Trophoblast cell (in vitro differentiated cells and primary cell): Measurements from ENCODE around the gene SCLY.

Source experiments
- DNase-seq, 2 donors: peaks; one replicate each; pipeline ENCODE4 v3.0.0-alpha.2; 2016
- H2AFZ ChIP-seq: 2 replicates; pipeline ENCODE4 v1.6.1; 2013; ENCODE audit warnings: low read length, moderate library complexity, mild to moderate bottlenecking; ENCODE audit not compliant: insufficient read depth, poor library complexity
- H2AK5ac ChIP-seq: 2 replicates; pipeline ENCODE4 v1.6.1; 2013; ENCODE audit warnings: mild to moderate bottlenecking, low read length
- H2BK120ac ChIP-seq: 2 replicates; pipeline ENCODE4 v1.6.1; 2013; ENCODE audit warnings: low read length, mild to moderate bottlenecking, moderate library complexity; ENCODE audit not compliant: insufficient read depth, poor library complexity
- H2BK12ac ChIP-seq: 2 replicates; pipeline ENCODE4 v1.6.1; 2013; ENCODE audit warnings: mild to moderate bottlenecking, low read length, moderate library complexity
- H2BK5ac ChIP-seq: 2 replicates; pipeline ENCODE4 v1.6.1; 2013; ENCODE audit warnings: low read length, low read depth, moderate library complexity, mild to moderate bottlenecking; ENCODE audit not compliant: poor library complexity
- H3K14ac ChIP-seq: 2 replicates; pipeline ENCODE4 v1.6.1; 2013; ENCODE audit warnings: mild to moderate bottlenecking, low read length
- H3K18ac ChIP-seq: 2 replicates; pipeline ENCODE4 v1.6.1; 2013; ENCODE audit warnings: mild to moderate bottlenecking, low read length
- H3K23ac ChIP-seq: 2 replicates; pipeline ENCODE4 v1.6.1; 2013; ENCODE audit warnings: low read length
- H3K27ac ChIP-seq: 2 replicates; pipeline ENCODE4 v1.5.1; 2013; ENCODE audit warnings: low read depth, mild to moderate bottlenecking, inconsistent platforms, low read length, moderate library complexity
- H3K27me3 ChIP-seq: 2 replicates; pipeline ENCODE4 v1.6.1; 2013; ENCODE audit warnings: inconsistent platforms, mild to moderate bottlenecking, low read length, moderate library complexity; ENCODE audit not compliant: insufficient read depth
- H3K36me3 ChIP-seq, 2 experiments: 1 replicate in 1 of 2; 2 replicates in 1 of 2; pipeline ENCODE4 v1.6.1; 2013; ENCODE audit warnings: low read length in 2 of 2, mild to moderate bottlenecking in 2 of 2, moderate library complexity in 1 of 2; ENCODE audit not compliant: insufficient read depth in 2 of 2, control insufficient read depth in 1 of 2
- H3K4ac ChIP-seq: 2 replicates; pipeline ENCODE4 v1.6.1; 2013; ENCODE audit warnings: low read depth, mild to moderate bottlenecking, low read length, moderate library complexity
- H3K4me1 ChIP-seq, 2 experiments: 1 replicate in 1 of 2; 2 replicates in 1 of 2; pipeline ENCODE4 v1.6.1; 2013; ENCODE audit warnings: low read length in 2 of 2, mild to moderate bottlenecking in 2 of 2, moderate library complexity in 1 of 2; ENCODE audit not compliant: insufficient read depth in 2 of 2, control insufficient read depth in 1 of 2
- H3K4me2 ChIP-seq: 2 replicates; pipeline ENCODE4 v1.6.1; 2013; ENCODE audit warnings: inconsistent platforms, mild to moderate bottlenecking, low read length, moderate library complexity
- H3K4me3 ChIP-seq: 2 replicates; pipeline ENCODE4 v1.5.1; 2013; ENCODE audit warnings: mild to moderate bottlenecking, low read depth, low read length, inconsistent platforms
- H3K79me1 ChIP-seq: one replicate; pipeline ENCODE4 v1.6.1; 2013; ENCODE audit warnings: low read length
- H3K79me2 ChIP-seq: 2 replicates; pipeline ENCODE4 v1.6.1; 2013; ENCODE audit warnings: low read length, mild to moderate bottlenecking; ENCODE audit not compliant: control insufficient read depth, insufficient read depth, poor library complexity
- H3K9ac ChIP-seq: 2 replicates; pipeline ENCODE4 v1.6.1; 2013; ENCODE audit warnings: mild to moderate bottlenecking, low read length
- H3K9me3 ChIP-seq: 2 replicates; pipeline ENCODE4 v1.6.1; 2013; ENCODE audit warnings: low read depth, mild to moderate bottlenecking, control low read depth, inconsistent platforms, low read length; ENCODE audit not compliant: insufficient read depth
- H4K12ac ChIP-seq: 2 replicates; pipeline ENCODE4 v1.6.1; 2013; ENCODE audit warnings: low read depth, mild to moderate bottlenecking, low read length, moderate library complexity
- H4K8ac ChIP-seq: 2 replicates; pipeline ENCODE4 v1.6.1; 2013; ENCODE audit warnings: low read depth, mild to moderate bottlenecking, low read length, moderate library complexity
- H4K91ac ChIP-seq: one replicate; pipeline ENCODE4 v1.6.1; 2013; ENCODE audit warnings: low read depth, mild to moderate bottlenecking, low read length, moderate library complexity
- WGBS: extraction: QIAGEN DNeasy Blood & Tissue Kit; methylation state at CpG from one replicate; pipeline ENCODE4 v1.1.7; 2013; ENCODE audit warnings: missing lambda C conversion rate; ENCODE audit not compliant: insufficient read length, insufficient coverage; ENCODE audit errors: extremely low coverage; 5-methylcytosine and 5-hydroxymethylcytosine counted together

SCLY gene

GRCh38 chr2:238140040-238140439 lies 79.2 kb downstream of the SCLY start:
- Histone ChIP-seq H3K4me1 (peaks cover 14% of the 10 kb centered on the region in 2 experiments), H4K8ac (no peak overlapping the region), H3K79me2 (no peaks in the 10 kb centered on the region), H3K9me3 (no peaks in the 10 kb centered on the region), H4K91ac (no peak overlapping the region), H3K79me1 (no peaks in the 10 kb centered on the region), H3K4me3 (no peak overlapping the region), H3K4me2 (no peak overlapping the region), H3K9ac (no peak overlapping the region), H3K4ac (no peak overlapping the region), H4K12ac (no peak overlapping the region), H3K27me3 (no peaks in the 10 kb centered on the region), H2BK5ac (no peak overlapping the region), H2BK120ac (no peak overlapping the region), H3K36me3 (no peaks in the 10 kb centered on the region), H3K23ac (no peak overlapping the region), H3K27ac (no peak overlapping the region), H2AK5ac (no peak overlapping the region), H2AFZ (no peak overlapping the region), H3K18ac (no peak overlapping the region), H2BK12ac (no peak overlapping the region), H3K14ac (no peak overlapping the region)
- no CpG with 5 or more reads among the region's 7 CpGs for WGBS
- DNase-seq = no peak

GRCh38 chr2:238140721-238141540 lies 80.1 kb downstream of the SCLY start:
- H3K4me2 ChIP-seq = no peak overlapping the region

GRCh38 chr2:238141541-238142318 lies 80.9 kb downstream of the SCLY start:
- no peak overlapping the region for H3K4me2 ChIP-seq

More at GRCh38 chr2:238140721-238141540, 80.1 kb downstream of the SCLY start:
- Histone ChIP-seq H2BK5ac (no peak overlapping the region), H3K4ac (no peak overlapping the region), H3K27me3 (no peaks in the 10 kb centered on the region), H3K36me3 (no peaks in the 10 kb centered on the region), H2BK120ac (no peak overlapping the region), H4K8ac (no peak overlapping the region), H4K91ac (no peak overlapping the region), H3K27ac (no peak overlapping the region), H3K79me1 (no peaks in the 10 kb centered on the region), H3K14ac (no peak overlapping the region), H3K4me3 (no peak overlapping the region), H2BK12ac (no peak overlapping the region), H2AFZ (no peak overlapping the region), H3K9me3 (no peaks in the 10 kb centered on the region), H3K79me2 (no peaks in the 10 kb centered on the region), H3K23ac (no peak overlapping the region), H4K12ac (no peak overlapping the region), H3K4me1 (peaks cover 14% of the 10 kb centered on the region in 2 experiments), H2AK5ac (no peak overlapping the region), H3K9ac (no peak overlapping the region), H3K18ac (no peak overlapping the region)
- DNase-seq = no peak
- no CpG with 5 or more reads among the region's 60 CpGs for WGBS

GRCh38 chr2:238142382-238143205 lies 81.8 kb downstream of the SCLY start:
- Histone ChIP-seq H3K79me2 (no peaks in the 10 kb centered on the region), H3K36me3 (no peaks in the 10 kb centered on the region), H3K4me2 (no peak overlapping the region), H3K27me3 (no peaks in the 10 kb centered on the region), H3K23ac (no peak overlapping the region), H3K18ac (no peak overlapping the region), H2BK5ac (no peak overlapping the region), H4K91ac (no peak overlapping the region), H2AK5ac (no peak overlapping the region), H3K14ac (no peak overlapping the region), H3K79me1 (no peaks in the 10 kb centered on the region), H3K4me3 (no peak overlapping the region), H3K9ac (no peak overlapping the region), H3K27ac (no peak overlapping the region), H3K9me3 (no peaks in the 10 kb centered on the region), H4K8ac (no peak overlapping the region), H2BK120ac (no peak overlapping the region), H4K12ac (no peak overlapping the region), H3K4ac (no peak overlapping the region), H2AFZ (no peak overlapping the region), H3K4me1 (peaks cover 14% of the 10 kb centered on the region in 2 experiments), H2BK12ac (no peak overlapping the region)
- no CpG with 5 or more reads among the region's 30 CpGs for WGBS
- DNase-seq = no peak

More at GRCh38 chr2:238141541-238142318, 80.9 kb downstream of the SCLY start:
- no peak overlapping the region for H4K91ac ChIP-seq
- no peak overlapping the region for H3K4me3 ChIP-seq
- H3K9ac ChIP-seq = no peak overlapping the region
- H3K79me2 ChIP-seq = no peaks in the 10 kb centered on the region
- H2AK5ac ChIP-seq = no peak overlapping the region
- no peak overlapping the region for H4K8ac ChIP-seq
- H3K23ac ChIP-seq = no peak overlapping the region
- H2AFZ ChIP-seq = no peak overlapping the region
- no peak overlapping the region for H3K4ac ChIP-seq
- H3K79me1 ChIP-seq = no peaks in the 10 kb centered on the region
- no peak overlapping the region for H2BK12ac ChIP-seq
- no CpG with 5 or more reads among the region's 10 CpGs for WGBS
- DNase-seq = peak; percentile 37 to 60
- H4K12ac ChIP-seq = no peak overlapping the region
- H3K9me3 ChIP-seq = no peaks in the 10 kb centered on the region
- peaks cover 14% of the 10 kb centered on the region in 2 experiments for H3K4me1 ChIP-seq
- no peak overlapping the region for H2BK5ac ChIP-seq
- H2BK120ac ChIP-seq = no peak overlapping the region
- no peaks in the 10 kb centered on the region for H3K36me3 ChIP-seq
- H3K27ac ChIP-seq = no peak overlapping the region
- H3K14ac ChIP-seq = no peak overlapping the region
- H3K18ac ChIP-seq = no peak overlapping the region
- no peaks in the 10 kb centered on the region for H3K27me3 ChIP-seq
